ENCODE data around the gene PANK4.

The PANK4 gene

DNA sequence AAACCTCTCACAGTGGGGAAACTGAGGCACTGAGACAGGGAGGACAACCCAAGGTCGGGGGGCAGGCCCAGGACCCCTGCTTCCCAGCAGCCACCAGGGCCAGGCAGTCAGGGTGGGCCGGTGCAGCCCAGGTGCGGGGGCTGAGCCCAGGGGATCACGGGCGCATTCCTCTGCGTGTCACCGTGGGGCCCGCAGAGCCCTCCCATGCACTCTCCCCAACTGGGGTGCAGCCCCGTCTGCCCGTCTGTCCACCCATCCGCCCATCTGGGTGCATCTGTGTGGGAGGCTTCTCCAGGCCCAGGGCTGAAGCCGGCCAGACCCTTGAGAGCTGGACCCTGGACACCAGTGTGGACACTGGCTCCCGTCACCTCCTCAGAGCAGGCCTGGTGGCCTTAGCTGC, 53.2 kb downstream of the PANK4 start:
- H3K27ac ChIP-seq (ENCODE audit: poor library complexity, severe bottlenecking): no peak overlapping the region
- H3K27me3 ChIP-seq (ENCODE audit: insufficient read depth, poor library complexity, severe bottlenecking): no peaks in the 10 kb centered on the region
- TF ChIP-seq, protein P1, sequence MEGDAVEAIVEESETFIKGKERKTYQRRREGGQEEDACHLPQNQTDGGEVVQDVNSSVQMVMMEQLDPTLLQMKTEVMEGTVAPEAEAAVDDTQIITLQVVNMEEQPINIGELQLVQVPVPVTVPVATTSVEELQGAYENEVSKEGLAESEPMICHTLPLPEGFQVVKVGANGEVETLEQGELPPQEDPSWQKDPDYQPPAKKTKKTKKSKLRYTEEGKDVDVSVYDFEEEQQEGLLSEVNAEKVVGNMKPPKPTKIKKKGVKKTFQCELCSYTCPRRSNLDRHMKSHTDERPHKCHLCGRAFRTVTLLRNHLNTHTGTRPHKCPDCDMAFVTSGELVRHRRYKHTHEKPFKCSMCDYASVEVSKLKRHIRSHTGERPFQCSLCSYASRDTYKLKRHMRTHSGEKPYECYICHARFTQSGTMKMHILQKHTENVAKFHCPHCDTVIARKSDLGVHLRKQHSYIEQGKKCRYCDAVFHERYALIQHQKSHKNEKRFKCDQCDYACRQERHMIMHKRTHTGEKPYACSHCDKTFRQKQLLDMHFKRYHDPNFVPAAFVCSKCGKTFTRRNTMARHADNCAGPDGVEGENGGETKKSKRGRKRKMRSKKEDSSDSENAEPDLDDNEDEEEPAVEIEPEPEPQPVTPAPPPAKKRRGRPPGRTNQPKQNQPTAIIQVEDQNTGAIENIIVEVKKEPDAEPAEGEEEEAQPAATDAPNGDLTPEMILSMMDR (IDR thresholded peaks at IDR 0.05; ENCODE audit: poor library complexity, severe bottlenecking): no peak
- no peak for DNase-seq (ENCODE audit: low spot score)
- H3K4me1 ChIP-seq (ENCODE audit: insufficient read depth, poor library complexity, severe bottlenecking): no peaks in the 10 kb centered on the region
- no peaks in the 10 kb centered on the region for H3K36me3 ChIP-seq (ENCODE audit: low read depth)
- H3K9me3 ChIP-seq (ENCODE audit: severe bottlenecking): no peaks in the 10 kb centered on the region
- no peak overlapping the region for H3K4me3 ChIP-seq (ENCODE audit: severe bottlenecking)
- ATAC-seq (ENCODE audit: low read depth): no peak

DNA sequence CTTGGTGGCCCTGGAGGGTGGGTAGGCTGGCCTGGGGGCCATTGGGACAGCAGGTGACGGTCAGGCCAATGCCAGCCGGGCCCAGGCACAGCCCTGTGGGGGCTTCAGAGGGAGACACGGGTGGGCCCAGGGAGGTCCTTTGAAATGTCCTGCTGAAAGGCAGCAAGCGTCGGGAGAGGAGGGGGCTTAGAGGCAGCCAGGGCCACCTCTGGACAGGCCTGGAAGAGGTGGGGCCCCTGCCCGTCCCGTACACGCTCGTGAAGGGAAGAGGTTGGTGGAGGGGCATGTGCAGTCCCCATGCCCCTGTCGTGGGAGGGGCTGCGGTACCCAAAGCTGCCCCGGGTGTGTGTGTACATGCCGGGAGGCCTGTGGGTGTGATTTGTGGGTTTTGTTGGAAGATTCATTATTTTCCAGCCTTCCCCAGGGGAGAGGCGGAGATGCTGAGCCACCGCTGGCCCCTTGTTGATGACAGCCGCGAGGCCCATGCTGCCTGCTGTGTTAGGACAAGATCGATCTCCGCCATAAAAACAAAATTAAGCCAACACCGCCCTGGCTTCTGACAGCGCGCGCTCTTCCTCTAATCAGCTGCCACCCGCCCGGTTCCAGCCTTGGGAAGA, 53.7 kb downstream of the PANK4 start:
- Histone ChIP-seq H3K4me3 (ENCODE audit: severe bottlenecking) (no peak overlapping the region), H3K36me3 (ENCODE audit: low read depth) (no peaks in the 10 kb centered on the region), H3K4me1 (ENCODE audit: insufficient read depth, poor library complexity, severe bottlenecking) (no peaks in the 10 kb centered on the region), H3K9me3 (ENCODE audit: severe bottlenecking) (no peaks in the 10 kb centered on the region), H3K27ac (ENCODE audit: poor library complexity, severe bottlenecking) (no peak overlapping the region), H3K27me3 (ENCODE audit: insufficient read depth, poor library complexity, severe bottlenecking) (no peaks in the 10 kb centered on the region)
- DNase-seq (ENCODE audit: low spot score) (no peak), ATAC-seq (ENCODE audit: low read depth) (no peak)
- TF ChIP-seq, protein P1 (IDR thresholded peaks at IDR 0.05; ENCODE audit: poor library complexity, severe bottlenecking): no peak

GRCh38 chr1:2472109-2472508, 54.3 kb downstream of the PANK4 start:
- H3K4me3 ChIP-seq (ENCODE audit: severe bottlenecking): no peak overlapping the region
- TF ChIP-seq, protein P1 (IDR thresholded peaks at IDR 0.05; ENCODE audit: poor library complexity, severe bottlenecking): no peak
- ATAC-seq (ENCODE audit: low read depth): no peak
- DNase-seq (ENCODE audit: low spot score): no peak
- no peaks in the 10 kb centered on the region for H3K27me3 ChIP-seq (ENCODE audit: insufficient read depth, poor library complexity, severe bottlenecking)
- H3K27ac ChIP-seq (ENCODE audit: poor library complexity, severe bottlenecking): no peak overlapping the region
- no peaks in the 10 kb centered on the region for H3K9me3 ChIP-seq (ENCODE audit: severe bottlenecking)
- H3K36me3 ChIP-seq (ENCODE audit: low read depth): no peaks in the 10 kb centered on the region
- no peaks in the 10 kb centered on the region for H3K4me1 ChIP-seq (ENCODE audit: insufficient read depth, poor library complexity, severe bottlenecking)

DNA sequence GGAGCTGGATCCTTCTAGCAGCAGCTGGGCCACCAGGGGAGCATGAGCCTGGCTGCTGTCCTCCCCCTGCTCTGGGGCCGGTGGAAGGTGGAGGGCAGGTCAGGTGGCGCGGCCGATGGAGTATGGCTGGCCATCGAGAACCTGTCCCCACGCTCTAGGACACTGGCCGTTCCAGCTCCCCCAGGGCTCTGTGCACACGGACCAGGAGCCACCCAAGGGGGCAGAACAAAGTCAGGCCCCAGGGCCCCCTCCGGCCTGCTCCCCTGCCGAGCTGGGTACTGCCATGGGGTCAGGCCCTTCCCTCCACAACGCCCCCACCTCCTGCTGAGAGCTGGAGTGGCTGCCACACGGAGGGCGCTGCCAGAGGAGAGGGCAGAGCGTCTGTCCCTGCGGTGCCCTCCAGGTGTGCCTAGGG, 54.8 kb downstream of the PANK4 start:
- H3K27ac ChIP-seq (ENCODE audit: poor library complexity, severe bottlenecking): no peak overlapping the region
- TF ChIP-seq, protein P1 (IDR thresholded peaks at IDR 0.05; ENCODE audit: poor library complexity, severe bottlenecking): no peak
- H3K4me3 ChIP-seq (ENCODE audit: severe bottlenecking): no peak overlapping the region
- no peaks in the 10 kb centered on the region for H3K27me3 ChIP-seq (ENCODE audit: insufficient read depth, poor library complexity, severe bottlenecking)
- DNase-seq (ENCODE audit: low spot score) (no peak), ATAC-seq (ENCODE audit: low read depth) (no peak)
- no peaks in the 10 kb centered on the region for H3K9me3 ChIP-seq (ENCODE audit: severe bottlenecking)
- H3K36me3 ChIP-seq (ENCODE audit: low read depth): no peaks in the 10 kb centered on the region
- H3K4me1 ChIP-seq (ENCODE audit: insufficient read depth, poor library complexity, severe bottlenecking): peaks cover 3% of the 10 kb centered on the region

DNA sequence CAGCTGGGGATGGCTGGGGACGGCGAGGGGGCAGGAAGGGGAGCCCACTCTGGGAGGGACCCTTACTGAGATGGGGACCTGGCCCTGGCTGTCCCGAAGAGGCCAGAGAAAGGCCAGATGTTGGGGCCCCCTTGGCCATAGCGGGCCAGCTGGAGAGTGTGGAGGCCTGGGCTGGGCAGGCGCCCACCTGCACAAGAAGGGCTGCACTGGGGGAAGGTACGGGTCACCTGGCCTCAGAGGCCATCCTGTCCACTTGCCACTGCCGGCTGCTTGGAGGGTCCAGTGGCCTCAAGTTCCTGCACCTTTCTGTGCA, 55.3 kb downstream of the PANK4 start:
- no peak for DNase-seq (ENCODE audit: low spot score)
- ATAC-seq (ENCODE audit: low read depth): no peak
- no peaks in the 10 kb centered on the region for H3K36me3 ChIP-seq (ENCODE audit: low read depth)
- no peak overlapping the region for H3K4me3 ChIP-seq (ENCODE audit: severe bottlenecking)
- no peaks in the 10 kb centered on the region for H3K27me3 ChIP-seq (ENCODE audit: insufficient read depth, poor library complexity, severe bottlenecking)
- H3K27ac ChIP-seq (ENCODE audit: poor library complexity, severe bottlenecking): no peak overlapping the region
- H3K4me1 ChIP-seq (ENCODE audit: insufficient read depth, poor library complexity, severe bottlenecking): peaks cover 7% of the 10 kb centered on the region
- no peaks in the 10 kb centered on the region for H3K9me3 ChIP-seq (ENCODE audit: severe bottlenecking)
- TF ChIP-seq, protein P1 (IDR thresholded peaks at IDR 0.05; ENCODE audit: poor library complexity, severe bottlenecking): no peak

Data from RWPE2 (cell line).